GM18511 (cell line): ENCODE data around the gene SEPSECS.

Source experiments
- ATAC-seq: cut with Tn5 transposase; IDR thresholded peaks from one replicate; pipeline ENCODE4 v1.9.1; 2021; ENCODE audit warnings: mild to moderate bottlenecking, moderate library complexity; ENCODE audit not compliant: unreplicated experiment

SEPSECS gene

GRCh38 chr4:25110527-25111329 lies 49.5 kb downstream of the SEPSECS start:
- no peak for ATAC-seq

DNA sequence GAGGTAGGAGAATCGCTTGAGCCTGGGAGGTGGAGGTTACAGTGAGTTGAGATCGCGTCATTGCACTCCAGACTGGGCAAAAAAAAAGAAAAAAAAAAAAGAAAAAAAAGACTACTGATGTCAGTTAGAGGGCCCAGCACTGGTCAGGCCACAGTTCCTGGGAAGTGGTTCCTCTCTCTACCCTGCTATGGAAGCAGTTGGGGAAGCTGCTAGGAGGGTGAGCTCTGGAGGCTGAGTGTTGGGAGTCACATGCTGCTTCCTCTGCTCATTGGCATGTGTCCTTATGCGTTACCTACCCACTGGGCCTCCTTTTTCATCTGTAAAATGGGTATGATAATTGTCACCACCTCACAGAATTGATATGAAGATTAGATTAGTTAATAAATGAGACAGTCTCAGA lies 50.7 kb downstream of the SEPSECS start:
- ATAC-seq: no peak

- no peak for ATAC-seq
These were observed 51.7 kb downstream of the SEPSECS start for GRCh38 chr4:25108556-25108955.

DNA sequence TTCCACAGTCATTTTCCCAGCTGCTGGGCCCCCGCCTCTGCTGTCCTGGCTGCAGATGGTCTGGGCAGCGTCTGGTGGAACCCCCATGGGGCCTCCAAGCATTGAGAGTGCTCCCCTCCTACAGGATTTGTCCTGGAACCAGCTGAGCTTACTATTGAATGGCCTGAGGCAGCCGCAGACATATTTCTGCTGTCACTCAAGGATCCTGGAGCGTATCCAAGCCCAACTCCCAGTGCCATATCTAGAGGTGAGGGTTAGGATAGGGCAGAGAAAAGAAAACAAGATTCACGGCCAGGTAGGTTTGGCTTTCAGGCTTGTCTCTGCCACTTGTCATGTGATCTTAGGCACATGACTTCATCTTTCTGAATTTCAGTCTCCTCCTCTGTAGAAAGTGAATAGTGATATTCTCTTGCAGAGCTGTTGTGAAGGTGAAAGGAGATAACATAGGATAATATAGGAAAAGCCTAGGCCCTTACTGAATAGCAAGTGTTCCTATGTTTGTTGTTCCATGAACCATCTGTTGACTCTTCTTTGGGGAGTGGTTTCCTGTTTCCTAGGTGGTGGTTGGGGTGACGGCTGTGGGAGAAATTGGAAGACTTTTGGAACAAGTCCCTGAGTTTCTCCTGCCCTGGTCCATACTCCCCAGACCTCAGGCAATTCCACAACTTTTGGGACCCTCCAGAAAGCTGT lies 52.3 kb downstream of the SEPSECS start:
- ATAC-seq: no peak

- ATAC-seq: no peak
These were observed 53.7 kb downstream of the SEPSECS start for GRCh38 chr4:25106363-25107151.

DNA sequence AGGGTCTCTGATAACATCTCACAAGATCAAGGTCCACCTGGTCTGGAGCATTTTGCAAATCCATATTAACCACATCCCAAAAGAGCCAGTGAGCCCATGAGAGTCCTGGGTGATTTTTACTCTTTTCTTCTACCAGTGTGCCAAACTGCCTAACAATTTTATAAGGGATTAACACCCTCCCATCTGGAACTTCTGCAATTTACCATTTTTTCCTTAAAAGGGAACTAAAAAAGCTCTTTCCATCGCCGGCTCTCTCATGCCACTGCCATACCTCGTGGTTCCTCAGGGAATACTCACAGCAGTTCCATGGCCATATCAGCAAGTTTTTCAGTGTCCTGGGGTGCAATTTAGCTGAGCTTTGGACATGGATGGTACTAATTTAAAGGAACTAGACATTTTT lies 55.7 kb downstream of the SEPSECS start:
- no peak for ATAC-seq

DNA sequence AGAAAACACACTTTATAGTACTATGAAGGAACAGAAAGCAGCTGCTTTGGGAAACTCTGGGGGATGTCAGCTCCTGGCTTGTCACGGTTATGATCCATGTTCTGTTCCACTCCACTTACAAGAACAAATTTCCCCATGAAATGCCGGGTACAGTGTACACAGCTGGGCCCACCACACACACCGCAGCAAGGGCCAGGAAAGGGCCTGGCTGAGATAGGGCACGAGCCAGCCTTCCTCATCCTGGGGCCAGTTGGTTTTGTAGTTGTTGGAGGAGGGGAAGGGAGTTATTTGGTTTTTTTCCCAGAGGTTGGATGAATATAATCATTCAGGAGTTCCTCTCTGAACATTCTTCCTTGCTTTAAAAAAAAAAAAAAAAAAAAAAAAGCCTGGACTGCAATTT lies 56.8 kb downstream of the SEPSECS start:
- no peak for ATAC-seq

GRCh38 chr4:25101836-25102235 lies 58.4 kb downstream of the SEPSECS start:
- ATAC-seq: no peak

GRCh38 chr4:25100710-25101109 lies 59.5 kb downstream of the SEPSECS start:
- no peak for ATAC-seq

GRCh38 chr4:25100021-25100555 lies 60.2 kb downstream of the SEPSECS start:
- no peak for ATAC-seq

DNA sequence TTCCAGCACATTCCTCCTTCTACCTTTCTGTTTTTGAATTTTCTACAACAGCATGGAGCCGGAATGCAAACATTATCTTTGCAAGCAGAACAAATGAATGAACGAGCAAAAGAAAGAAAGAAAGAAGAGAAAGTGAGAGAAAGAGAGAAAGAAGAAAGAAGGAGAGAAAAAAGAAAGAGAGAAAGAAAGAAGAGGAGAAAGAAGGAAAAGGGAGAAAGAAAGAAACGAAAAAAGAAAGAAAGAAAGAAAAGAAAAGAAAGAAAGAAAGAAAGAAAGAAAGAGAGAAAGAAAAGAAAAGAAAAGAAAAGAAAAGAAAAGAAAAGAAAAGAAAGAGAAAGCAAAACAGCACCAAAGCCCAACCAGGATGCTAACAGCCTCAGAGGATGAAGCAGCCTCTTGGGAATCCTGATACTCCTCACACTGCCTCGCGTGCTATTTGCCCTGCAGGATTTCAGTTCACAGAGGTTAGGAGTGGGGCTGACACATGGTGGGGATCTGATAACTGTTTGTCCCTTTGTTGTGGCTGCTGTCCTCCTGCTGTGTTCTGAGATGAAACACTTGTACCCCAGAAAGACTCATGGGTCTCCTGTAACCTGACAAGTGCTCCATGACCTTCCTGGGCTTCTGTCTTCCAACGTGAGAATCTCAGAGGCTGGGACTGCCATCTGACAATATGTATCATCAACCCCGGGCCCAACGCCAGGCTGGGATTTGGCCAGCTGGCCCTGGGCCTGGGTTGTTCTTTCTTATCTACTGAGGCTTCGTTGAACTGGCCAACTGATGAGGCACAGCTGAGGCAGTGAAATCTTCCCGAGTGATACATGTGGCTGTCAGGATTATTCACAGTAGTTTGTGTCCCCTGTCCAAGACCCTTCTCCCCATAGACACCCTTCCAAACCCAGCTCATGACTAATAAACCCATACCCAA lies 61.0 kb downstream of the SEPSECS start:
- ATAC-seq: no peak

DNA sequence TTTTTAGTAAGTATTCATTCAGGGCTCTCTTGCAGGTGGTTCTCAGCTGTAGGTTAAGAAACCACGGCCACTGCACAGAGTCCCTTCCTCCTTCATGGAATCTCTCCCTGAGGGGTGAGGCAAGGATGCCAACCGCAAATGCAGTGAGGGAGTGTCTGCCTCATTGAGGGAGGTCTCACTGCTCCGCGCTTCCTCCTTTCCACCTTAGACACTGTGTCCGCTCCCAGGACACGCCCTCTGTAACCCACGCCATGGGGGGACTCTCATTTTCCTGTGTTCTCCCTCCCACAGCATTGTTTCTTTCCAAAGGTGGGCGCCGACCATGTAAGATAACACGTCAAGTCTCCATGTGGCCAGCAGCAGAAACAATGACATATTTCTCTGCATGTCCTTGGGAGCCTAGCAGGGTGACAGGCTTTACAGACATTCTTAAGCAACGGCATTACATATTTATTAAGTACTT lies 63.2 kb downstream of the SEPSECS start:
- ATAC-seq: no peak

- no peak for ATAC-seq
These were observed 63.8 kb downstream of the SEPSECS start for GRCh38 chr4:25096251-25096980.

GRCh38 chr4:25095837-25096236 lies 64.4 kb downstream of the SEPSECS start:
- no peak for ATAC-seq

DNA sequence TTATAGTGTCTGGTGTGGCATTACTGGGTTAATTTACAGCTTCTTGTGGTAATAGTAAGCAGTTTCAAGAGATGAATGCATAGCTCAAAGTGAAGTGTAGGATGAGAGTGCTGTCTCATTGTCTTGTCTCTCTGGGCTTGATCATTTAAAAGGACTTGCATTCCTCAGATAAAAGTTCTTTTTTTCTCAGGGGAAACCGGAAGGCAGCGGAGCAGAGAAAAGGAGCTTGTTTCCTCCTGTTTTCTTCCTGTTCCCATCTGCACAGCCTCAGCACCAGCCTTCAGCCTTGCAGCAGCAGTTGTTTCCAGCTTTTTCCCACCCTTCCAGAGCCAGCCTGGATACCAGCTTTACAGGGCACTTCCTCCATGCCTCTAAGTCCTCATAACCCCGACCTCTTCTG lies 68.1 kb downstream of the SEPSECS start:
- no peak for ATAC-seq

DNA sequence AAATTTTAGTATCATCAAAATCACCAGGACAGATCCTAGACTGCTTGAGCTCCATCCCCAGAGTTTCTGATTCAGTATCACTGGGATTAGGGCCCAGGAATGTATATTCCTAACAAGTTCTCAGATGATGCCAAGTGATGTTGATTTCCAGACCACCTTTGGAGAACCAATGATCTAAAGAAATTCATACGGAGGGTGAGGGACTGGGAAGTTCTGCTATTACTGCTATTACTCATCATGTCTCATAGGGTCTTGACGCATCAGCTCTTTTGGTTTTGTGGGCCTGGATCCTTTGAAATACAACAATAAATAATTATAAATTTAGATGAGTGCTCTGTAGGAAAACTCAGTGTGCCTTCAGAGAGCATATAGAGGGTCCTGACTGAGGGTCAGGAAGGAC lies 69.7 kb downstream of the SEPSECS start:
- no peak for ATAC-seq

- ATAC-seq: no peak
These were observed 71.0 kb downstream of the SEPSECS start for GRCh38 chr4:25089051-25089763.

GRCh38 chr4:25088093-25088952 lies 71.9 kb downstream of the SEPSECS start:
- ATAC-seq: no peak
